NCI-H82 (cell line): ENCODE measurements around the gene PHF11.
"Not testable (repeated sequence)": the region's sequence is repeated elsewhere in the genome, so short reads cannot be mapped to it uniquely, and the experiment has no call there.

ENCODE experiments used
- DNase-seq: peaks from one replicate; lab custom pipeline; 2025; lab: John Stamatoyannopoulos, UW

The PHF11 gene

GRCh38 chr13:49495783-49496762 is at the start of gene PHF11:
TSS of gene PHF11 (plus strand) at chr13:49495953. CDS start at chr13:49496002, 49 bp downstream.
- DNase-seq: no peak

GRCh38 chr13:49446473-49446872 is 49.3 kb upstream of the PHF11 start:
- DNase-seq: no peak

- DNase-seq: no peak
Measured at GRCh38 chr13:49448753-49449152, 47.0 kb upstream of the PHF11 start.

GRCh38 chr13:49450105-49450819 is 45.5 kb upstream of the PHF11 start:
- DNase-seq: peak; percentile 53

- no peak for DNase-seq
Measured at GRCh38 chr13:49452725-49453457, 42.9 kb upstream of the PHF11 start.

GRCh38 chr13:49453465-49453864 is 42.3 kb upstream of the PHF11 start:
- no peak for DNase-seq

GRCh38 chr13:49454388-49455006 is 41.3 kb upstream of the PHF11 start:
- DNase-seq: no peak

GRCh38 chr13:49455007-49455398 is 40.8 kb upstream of the PHF11 start:
- no peak for DNase-seq

GRCh38 chr13:49456156-49456555 is 39.6 kb upstream of the PHF11 start:
- no peak for DNase-seq

GRCh38 chr13:49457221-49457620 is 38.5 kb upstream of the PHF11 start:
- no peak for DNase-seq

GRCh38 chr13:49459580-49459979 is 36.2 kb upstream of the PHF11 start:
- no peak for DNase-seq

GRCh38 chr13:49464085-49464484 is 31.7 kb upstream of the PHF11 start:
- DNase-seq: no peak

- no peak for DNase-seq
Measured at GRCh38 chr13:49464621-49465325, 31.0 kb upstream of the PHF11 start.

GRCh38 chr13:49466292-49466838 is 29.4 kb upstream of the PHF11 start:
- no peak for DNase-seq

GRCh38 chr13:49472186-49472585 is 23.6 kb upstream of the PHF11 start:
- DNase-seq: no peak

- DNase-seq: no peak
Measured at GRCh38 chr13:49476529-49476928, 19.2 kb upstream of the PHF11 start.

GRCh38 chr13:49481788-49482187 is 14.0 kb upstream of the PHF11 start:
- no peak for DNase-seq

GRCh38 chr13:49488563-49488962 is 7.2 kb upstream of the PHF11 start:
- DNase-seq: no peak

GRCh38 chr13:49494645-49495044 is 1.1 kb upstream of the PHF11 start:
- DNase-seq: no peak

GRCh38 chr13:49496837-49497236 is 1.1 kb downstream of the PHF11 start:
- not testable (repeated sequence) for DNase-seq

- DNase-seq: no peak
Measured at GRCh38 chr13:49497272-49497671, 1.5 kb downstream of the PHF11 start.
